ENCODE measurements around the gene SPO11.

GRCh38 chr20:57322476-57322875 is 7.1 kb upstream of the SPO11 start:
- TF ChIP-seq CTCF (optimal IDR thresholded peaks at IDR 0.05 in 1 of 3, IDR thresholded peaks at IDR 0.05 in 1 of 3, conservative IDR thresholded peaks at IDR 0.05 in 1 of 3; ENCODE audit: extremely low read depth in 1 of 3, insufficient read depth in 2 of 3, low read length in 3 of 3) (no peak), EZH2 (IDR thresholded peaks at IDR 0.05; ENCODE audit: low read length) (no peak)
